Lower leg skin (tissue), 4 donors: ENCODE results near the gene ST14. TPM values are rescaled to one million over a fixed set of nuclear protein-coding genes. Genes with fewer than 3 reads are reported as not detected.
A peak's percentile ranks its signal among the peaks of the same experiment; 100 is the strongest.
"Not testable (repeated sequence)": the region's sequence is repeated elsewhere in the genome, so short reads cannot be mapped to it uniquely, and the experiment has no call there.

Source experiments
- DNase-seq, 2 donors: peaks; one replicate each; pipeline ENCODE4 v3.0.0-alpha.2; 2019; ENCODE audit warnings: low spot score in 2 of 2
- H3K4me3 ChIP-seq: fragments of 200-600 bp; sonication (generic); 2 replicates; pipeline ENCODE4 v1.5.1; 2017; ENCODE audit warnings: mild to moderate bottlenecking, low read depth; ENCODE audit not compliant: poor library complexity, severe bottlenecking
- CTCF ChIP-seq, 3 donors: fragments of 450-650 bp; IDR thresholded peaks; one replicate each; pipeline ENCODE4 v1.5.1; 2016; ENCODE audit warnings: antibody characterized with exemption in 3 of 3, mild to moderate bottlenecking in 3 of 3, moderate library complexity in 2 of 3
- POLR2A ChIP-seq, 2 donors: fragments of 450-650 bp; IDR thresholded peaks; one replicate each; pipeline ENCODE4 v1.6.1; 2016 to 2017; ENCODE audit warnings: antibody characterized with exemption in 2 of 2, mild to moderate bottlenecking in 1 of 2, moderate library complexity in 1 of 2
- WGBS, 2 donors: methylation state at CpG; one replicate each; pipeline ENCODE4 v1.1.5; 2018; 5-methylcytosine and 5-hydroxymethylcytosine counted together
- intact Hi-C: fragments of 100-400 bp; cut with DNase I; formaldehyde crosslinking; loops from one replicate; pipeline ENCODE4 v1.15.0; 2023; ENCODE audit warnings: low total_unique reads
- total RNA-seq, 4 donors: library from RNA; depleted of rRNA; stranded (reverse); fragments of >200 nt; gene quantifications; one replicate each; pipeline ENCODE4 v1.1.0, GENCODE V29; 2016

ST14 gene
- total RNA-seq, 4 donors from 2014 or later: 75.4 to 107 (median 87.1) TPM

GRCh38 chr11:130218501-130219070 is 59.0 kb downstream of the ST14 start:
- TF ChIP-seq CTCF (IDR thresholded peaks at IDR 0.05): no peak
- TF ChIP-seq POLR2A (IDR thresholded peaks at IDR 0.05): no peak

GRCh38 chr11:130219148-130219547 is 59.6 kb downstream of the ST14 start:
- no peak for TF ChIP-seq CTCF (IDR thresholded peaks at IDR 0.05)
- no peak for TF ChIP-seq POLR2A (IDR thresholded peaks at IDR 0.05)
- H3K4me3 ChIP-seq: no peak overlapping the region
- DNase-seq: peak in 1 of 2 donors; percentile 15
- WGBS, 2 donors: 93 to 95% methylated on average over 8 of the region's 8 CpGs
- intact Hi-C loops: loop anchor here (10.0 kb wide), 1 partner anchor 646 kb away; no protein-coding TSS in a partner anchor

More at GRCh38 chr11:130218501-130219070, 59.0 kb downstream of the ST14 start:
- no peak overlapping the region for H3K4me3 ChIP-seq
- 93 to 95% methylated on average over 12 to 14 of the region's 14 CpGs for WGBS, 2 donors
- peak in 1 of 2 donors; percentile 78 for DNase-seq
- intact Hi-C loops: loop anchor here (10.0 kb wide), 1 partner anchor 646 kb away; no protein-coding TSS in a partner anchor

GRCh38 chr11:130220311-130221035 is 60.9 kb downstream of the ST14 start:
- intact Hi-C loops: no loop called here
- H3K4me3 ChIP-seq: no peak overlapping the region
- peak in 1 of 2 donors; percentile 80 for DNase-seq
- 71 to 76% methylated on average over 19 of the region's 19 CpGs for WGBS, 2 donors
- TF ChIP-seq POLR2A (IDR thresholded peaks at IDR 0.05) (no peak), CTCF (IDR thresholded peaks at IDR 0.05) (no peak)

GRCh38 chr11:130223291-130223971 is 63.8 kb downstream of the ST14 start:
- DNase-seq: no peak
- TF ChIP-seq POLR2A (IDR thresholded peaks at IDR 0.05) (no peak), CTCF (IDR thresholded peaks at IDR 0.05) (no peak)
- 74 to 82% methylated on average over 12 of the region's 12 CpGs for WGBS, 2 donors
- H3K4me3 ChIP-seq: no peak overlapping the region
- intact Hi-C loops: no loop called here

GRCh38 chr11:130227373-130227772 is 67.8 kb downstream of the ST14 start:
- no peak overlapping the region for H3K4me3 ChIP-seq
- intact Hi-C loops: no loop called here
- TF ChIP-seq CTCF (IDR thresholded peaks at IDR 0.05): no peak
- no peak for TF ChIP-seq POLR2A (IDR thresholded peaks at IDR 0.05)
- no peak for DNase-seq
- 87 to 98% methylated on average over 4 of the region's 4 CpGs for WGBS, 2 donors

- not testable (repeated sequence) for DNase-seq
Observed at GRCh38 chr11:130233486-130233885, 73.9 kb downstream of the ST14 start.

GRCh38 chr11:130233888-130234287 is 74.3 kb downstream of the ST14 start:
- WGBS, 2 donors: 81 to 83% methylated on average over 3 of the region's 3 CpGs
- DNase-seq, H3K4me3 ChIP-seq, intact Hi-C loops: not testable (repeated sequence)

More at GRCh38 chr11:130233486-130233885, 73.9 kb downstream of the ST14 start:
- intact Hi-C loops, H3K4me3 ChIP-seq: not testable (repeated sequence)
